Suprapubic skin (tissue), 4 donors: Measurements from ENCODE around the gene LRIG3. TPM values are rescaled to one million over a fixed set of nuclear protein-coding genes. Genes with fewer than 3 reads are reported as not detected.
A peak's percentile ranks its signal among the peaks of the same experiment; 100 is the strongest.

Source experiments
- DNase-seq, 2 donors: peaks; one replicate each; pipeline ENCODE4 v3.0.0-alpha.2; 2019; ENCODE audit warnings: low spot score in 2 of 2
- H3K27ac ChIP-seq: fragments of 200-600 bp; sonication (generic); one replicate; pipeline ENCODE4 v1.5.1; 2019
- H3K27me3 ChIP-seq: fragments of 200-600 bp; sonication (generic); one replicate; pipeline ENCODE4 v1.5.1; 2019
- H3K36me3 ChIP-seq: fragments of 200-600 bp; sonication (generic); one replicate; pipeline ENCODE4 v1.5.1; 2019
- H3K4me1 ChIP-seq: fragments of 200-600 bp; sonication (generic); one replicate; pipeline ENCODE4 v1.5.1; 2019
- H3K4me3 ChIP-seq: fragments of 200-600 bp; sonication (generic); one replicate; pipeline ENCODE4 v1.5.1; 2019; ENCODE audit warnings: mild to moderate bottlenecking
- H3K9me3 ChIP-seq: fragments of 200-600 bp; sonication (generic); one replicate; pipeline ENCODE4 v1.5.1; 2019
- EP300 ChIP-seq: sonication (generic); formaldehyde crosslinking; IDR thresholded peaks from one replicate; pipeline ENCODE4 v1.6.1; 2017; ENCODE audit warnings: antibody characterized with exemption
- POLR2A ChIP-seq, 2 donors: fragments of 450-650 bp; IDR thresholded peaks; one replicate each; pipeline ENCODE4 v1.6.1; 2017; ENCODE audit warnings: antibody characterized with exemption in 2 of 2, mild to moderate bottlenecking in 2 of 2, moderate library complexity in 2 of 2
- POLR2AphosphoS5 ChIP-seq, 3 donors: sonication (generic); formaldehyde crosslinking; IDR thresholded peaks; one replicate each; pipeline ENCODE4 v1.6.1; 2017; ENCODE audit warnings: antibody characterized with exemption in 3 of 3
- WGBS: methylation state at CpG from one replicate; pipeline ENCODE4 v1.1.5; 2018; 5-methylcytosine and 5-hydroxymethylcytosine counted together
- total RNA-seq, 4 donors: library from RNA; depleted of rRNA; stranded (reverse); fragments of >200 nt; gene quantifications; one replicate each; pipeline ENCODE4 v1.1.0, GENCODE V29; 2016
- TF ChIP-seq, protein P1 (sequence below), 2 donors: fragments of 200-600 bp in 1 of 2; fragments of 450-650 bp in 1 of 2; sonication (generic) in 1 of 2; IDR thresholded peaks; one replicate each; pipeline ENCODE4 v1.5.1; 2016 to 2019; ENCODE audit warnings: antibody characterized with exemption in 2 of 2, mild to moderate bottlenecking in 1 of 2, moderate library complexity in 1 of 2

Gene LRIG3
- total RNA-seq, 4 donors from 2014 or later = 56.5 to 225 (median 110) TPM

GRCh38 chr12:58841058-58841798 lies 79.1 kb downstream of the LRIG3 start:
- WGBS = 65% methylated on average over 14 of the region's 15 CpGs
- peak in 1 of 3 donors; percentile 45 for TF ChIP-seq POLR2AphosphoS5 (IDR thresholded peaks at IDR 0.05)
- TF ChIP-seq, protein P1, sequence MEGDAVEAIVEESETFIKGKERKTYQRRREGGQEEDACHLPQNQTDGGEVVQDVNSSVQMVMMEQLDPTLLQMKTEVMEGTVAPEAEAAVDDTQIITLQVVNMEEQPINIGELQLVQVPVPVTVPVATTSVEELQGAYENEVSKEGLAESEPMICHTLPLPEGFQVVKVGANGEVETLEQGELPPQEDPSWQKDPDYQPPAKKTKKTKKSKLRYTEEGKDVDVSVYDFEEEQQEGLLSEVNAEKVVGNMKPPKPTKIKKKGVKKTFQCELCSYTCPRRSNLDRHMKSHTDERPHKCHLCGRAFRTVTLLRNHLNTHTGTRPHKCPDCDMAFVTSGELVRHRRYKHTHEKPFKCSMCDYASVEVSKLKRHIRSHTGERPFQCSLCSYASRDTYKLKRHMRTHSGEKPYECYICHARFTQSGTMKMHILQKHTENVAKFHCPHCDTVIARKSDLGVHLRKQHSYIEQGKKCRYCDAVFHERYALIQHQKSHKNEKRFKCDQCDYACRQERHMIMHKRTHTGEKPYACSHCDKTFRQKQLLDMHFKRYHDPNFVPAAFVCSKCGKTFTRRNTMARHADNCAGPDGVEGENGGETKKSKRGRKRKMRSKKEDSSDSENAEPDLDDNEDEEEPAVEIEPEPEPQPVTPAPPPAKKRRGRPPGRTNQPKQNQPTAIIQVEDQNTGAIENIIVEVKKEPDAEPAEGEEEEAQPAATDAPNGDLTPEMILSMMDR (IDR thresholded peaks at IDR 0.05) = no peak
- H3K27me3 ChIP-seq = no peaks in the 10 kb centered on the region
- no peaks in the 10 kb centered on the region for H3K36me3 ChIP-seq
- H3K4me1 ChIP-seq = peaks cover 10% of the 10 kb centered on the region
- peak overlapping the region; percentile 50 for H3K27ac ChIP-seq
- no peaks in the 10 kb centered on the region for H3K9me3 ChIP-seq
- no peak overlapping the region for H3K4me3 ChIP-seq
- no peak for DNase-seq

DNA sequence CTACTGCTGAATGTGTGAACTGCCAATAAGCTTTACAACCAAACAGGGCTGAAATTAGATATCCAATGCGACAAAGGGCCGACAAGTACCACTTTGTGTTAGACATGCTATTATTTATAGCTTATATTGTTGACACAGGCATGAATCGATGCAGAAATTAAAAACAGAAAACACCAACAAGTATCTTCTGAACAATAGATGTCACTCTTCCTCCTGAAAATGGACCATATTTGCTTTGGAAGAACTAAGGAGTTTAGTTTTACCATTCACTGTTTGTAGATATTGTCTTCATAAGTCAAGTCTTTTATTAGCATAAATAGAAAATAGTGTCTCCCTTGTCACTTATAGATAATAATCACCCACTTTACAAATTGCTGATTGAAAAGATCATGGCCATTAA lies 86.5 kb downstream of the LRIG3 start:
- no peak overlapping the region for H3K27ac ChIP-seq
- 30% methylated on average over 3 of the region's 3 CpGs for WGBS
- no peak overlapping the region for H3K4me3 ChIP-seq
- DNase-seq = no peak
- no peaks in the 10 kb centered on the region for H3K36me3 ChIP-seq
- no peaks in the 10 kb centered on the region for H3K9me3 ChIP-seq
- no peaks in the 10 kb centered on the region for H3K27me3 ChIP-seq
- H3K4me1 ChIP-seq = no peaks in the 10 kb centered on the region
- TF ChIP-seq POLR2A (IDR thresholded peaks at IDR 0.05) (no peak), POLR2AphosphoS5 (IDR thresholded peaks at IDR 0.05) (no peak), EP300 (no peak)
- TF ChIP-seq, protein P1 (IDR thresholded peaks at IDR 0.05) = no peak

DNA sequence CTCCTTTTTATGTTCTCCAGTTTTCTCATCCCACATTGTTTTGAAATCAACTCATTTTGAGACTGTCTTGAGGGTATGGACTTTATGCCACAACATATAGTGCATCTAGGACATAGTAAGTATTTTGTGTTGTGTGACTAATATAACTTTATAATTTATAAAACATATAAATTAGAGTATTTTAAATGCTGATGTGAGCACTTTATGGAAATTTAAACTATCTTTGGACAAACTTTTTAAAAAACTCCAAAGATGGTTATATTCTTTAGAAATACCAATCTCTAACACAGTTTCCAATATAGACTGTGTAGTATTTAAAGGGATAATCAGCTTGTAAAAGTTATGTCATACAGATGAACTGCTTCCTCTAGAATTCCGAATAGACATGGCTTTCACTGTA lies 87.4 kb downstream of the LRIG3 start:
- DNase-seq = no peak
- Histone ChIP-seq H3K27me3 (no peaks in the 10 kb centered on the region), H3K4me3 (no peak overlapping the region), H3K36me3 (no peaks in the 10 kb centered on the region), H3K9me3 (no peaks in the 10 kb centered on the region), H3K4me1 (no peaks in the 10 kb centered on the region), H3K27ac (no peak overlapping the region)
- TF ChIP-seq, protein P1 (IDR thresholded peaks at IDR 0.05) = no peak
- no peak for TF ChIP-seq EP300
- TF ChIP-seq POLR2A (IDR thresholded peaks at IDR 0.05) = no peak
- TF ChIP-seq POLR2AphosphoS5 (IDR thresholded peaks at IDR 0.05) = no peak
- 84% methylated on average over 1 of the region's 1 CpG for WGBS
